Activated T-helper 17 cell treated with anti-CD3 and anti-CD28 coated beads, Interleukin-2, amount 50 U/mL, for 72 hours (primary cell): ENCODE measurements around the gene ANO6. TPM values are rescaled to one million over a fixed set of nuclear protein-coding genes. Genes with fewer than 3 reads are reported as not detected.

ENCODE experiments used
- ATAC-seq: fragments of 150-1000 bp; cut with Tn5 transposase; replicated peaks from 2 replicates; pipeline ENCODE4 v1.10.0; 2021; ENCODE audit warnings: mild to moderate bottlenecking, moderate library complexity
- H3K27ac Mint-ChIP-seq: one replicate; pipeline ENCODE4 v1.8.0; 2022; ENCODE audit warnings: mixed read lengths
- H3K27me3 Mint-ChIP-seq: one replicate; pipeline ENCODE4 v1.8.0; 2022; ENCODE audit warnings: mixed read lengths
- H3K36me3 Mint-ChIP-seq: one replicate; pipeline ENCODE4 v1.8.0; 2022; ENCODE audit warnings: low read depth, mild to moderate bottlenecking, mixed read lengths
- H3K4me1 Mint-ChIP-seq: one replicate; pipeline ENCODE4 v1.8.0; 2022; ENCODE audit warnings: mixed read lengths
- H3K4me3 Mint-ChIP-seq: one replicate; pipeline ENCODE4 v1.8.0; 2022; ENCODE audit warnings: mild to moderate bottlenecking, mixed read lengths
- H3K9me3 Mint-ChIP-seq: one replicate; pipeline ENCODE4 v1.8.0; 2022; ENCODE audit warnings: mixed read lengths
- total RNA-seq, 2 donors: library from RNA; stranded (reverse); gene quantifications; one replicate each; pipeline ENCODE4 v1.2.3, GENCODE V29; 2022

Gene ANO6
- total RNA-seq, 2 donors from 2014 or later: 26.8 to 45.1 TPM

GRCh38 chr12:45268672-45269411 is 52.9 kb downstream of the ANO6 start:
- H3K4me1 Mint-ChIP-seq: peaks cover 18% of the 10 kb centered on the region
- peak; percentile 18 for ATAC-seq
- no peak overlapping the region for H3K27ac Mint-ChIP-seq
- H3K36me3 Mint-ChIP-seq: peaks cover 13% of the 10 kb centered on the region
- H3K4me3 Mint-ChIP-seq: no peak overlapping the region
- H3K9me3 Mint-ChIP-seq: no peaks in the 10 kb centered on the region
- no peaks in the 10 kb centered on the region for H3K27me3 Mint-ChIP-seq

DNA sequence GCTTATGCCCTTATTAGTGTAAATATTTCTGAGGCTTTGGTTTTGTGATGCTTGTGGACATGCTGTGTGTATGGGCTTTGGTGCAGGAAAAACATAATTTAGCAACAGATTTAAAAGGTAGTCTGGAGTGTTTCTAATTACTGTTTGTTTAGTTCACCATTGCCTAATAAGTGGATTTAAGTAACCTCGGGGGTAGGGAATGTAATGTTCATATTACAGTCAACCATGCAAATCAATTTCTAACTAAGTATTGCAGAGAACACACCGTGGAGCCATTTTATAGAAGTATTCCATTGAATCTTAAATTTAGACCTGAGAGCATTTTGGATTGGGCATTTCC is 53.5 kb downstream of the ANO6 start:
- ATAC-seq: no peak
- Mint-ChIP-seq H3K27me3 (no peaks in the 10 kb centered on the region), H3K4me3 (no peak overlapping the region), H3K9me3 (no peaks in the 10 kb centered on the region), H3K4me1 (peaks cover 14% of the 10 kb centered on the region), H3K27ac (no peak overlapping the region), H3K36me3 (peaks cover 13% of the 10 kb centered on the region)

- no peak for ATAC-seq
- Mint-ChIP-seq H3K4me3 (no peak overlapping the region), H3K36me3 (peaks cover 13% of the 10 kb centered on the region), H3K27ac (no peak overlapping the region), H3K27me3 (no peaks in the 10 kb centered on the region), H3K4me1 (peaks cover 5% of the 10 kb centered on the region), H3K9me3 (no peaks in the 10 kb centered on the region)
These were observed 55.1 kb downstream of the ANO6 start for GRCh38 chr12:45270951-45271350.

DNA sequence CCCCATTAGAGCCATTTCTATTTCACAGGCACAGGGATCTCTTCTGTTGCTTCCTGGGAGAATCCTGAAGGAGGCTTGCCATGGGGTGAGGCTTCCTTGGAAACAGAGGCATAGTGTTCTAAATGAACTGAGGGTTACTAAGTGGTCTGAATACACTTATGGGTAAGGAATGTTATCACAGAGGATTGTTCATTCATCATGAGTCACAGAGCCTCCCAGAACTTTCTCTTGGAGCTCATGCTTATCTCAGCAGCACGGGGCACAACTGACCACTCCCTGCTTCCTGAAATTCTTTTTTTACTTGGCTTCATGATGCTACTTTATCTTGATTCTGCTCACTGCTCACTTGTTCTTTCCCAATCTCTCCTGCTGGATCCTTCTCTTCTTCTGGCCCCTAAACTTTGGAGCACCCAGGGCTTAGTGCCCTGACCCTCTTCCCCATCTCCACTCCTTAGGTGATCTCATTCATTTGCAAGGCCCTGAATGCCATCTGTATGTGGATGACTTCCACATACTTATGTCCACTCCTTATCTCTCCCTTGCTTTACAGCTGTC is 57.9 kb downstream of the ANO6 start:
- Mint-ChIP-seq H3K27me3 (no peaks in the 10 kb centered on the region), H3K4me3 (no peak overlapping the region), H3K9me3 (no peaks in the 10 kb centered on the region), H3K27ac (no peak overlapping the region), H3K36me3 (peaks cover 19% of the 10 kb centered on the region), H3K4me1 (peaks cover 4% of the 10 kb centered on the region)
- no peak for ATAC-seq

DNA sequence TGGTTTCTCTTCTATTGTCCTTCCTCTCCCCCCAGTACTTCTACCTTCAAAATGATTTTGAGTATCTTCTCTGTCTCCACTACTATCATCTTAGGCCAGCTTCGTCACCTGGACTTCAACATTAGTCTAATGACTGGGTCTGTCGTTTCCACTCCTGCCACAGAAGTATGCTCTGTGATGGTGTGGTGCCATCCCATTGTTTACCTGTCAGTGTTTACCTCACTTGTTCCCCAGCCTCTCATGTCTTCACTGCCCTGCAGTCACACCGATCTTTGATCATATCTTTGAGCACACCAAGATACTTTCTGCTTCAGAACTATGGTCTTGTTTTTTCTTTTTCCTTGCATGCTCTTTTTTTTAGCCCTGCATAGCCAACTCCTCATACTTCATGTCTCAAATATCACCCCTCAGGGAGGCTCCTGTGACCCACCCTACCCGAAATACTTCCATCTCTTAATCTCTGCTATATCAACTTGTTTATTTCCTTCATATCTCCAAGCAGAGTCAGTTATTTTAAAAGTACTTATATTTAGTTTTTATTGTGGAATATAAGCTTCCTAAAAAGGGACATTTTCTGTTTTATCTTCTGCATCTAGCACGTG is 60.4 kb downstream of the ANO6 start:
- H3K27me3 Mint-ChIP-seq: no peaks in the 10 kb centered on the region
- no peak overlapping the region for H3K27ac Mint-ChIP-seq
- no peak for ATAC-seq
- no peak overlapping the region for H3K4me3 Mint-ChIP-seq
- peaks cover 4% of the 10 kb centered on the region for H3K4me1 Mint-ChIP-seq
- H3K9me3 Mint-ChIP-seq: no peaks in the 10 kb centered on the region
- peaks cover 38% of the 10 kb centered on the region for H3K36me3 Mint-ChIP-seq

DNA sequence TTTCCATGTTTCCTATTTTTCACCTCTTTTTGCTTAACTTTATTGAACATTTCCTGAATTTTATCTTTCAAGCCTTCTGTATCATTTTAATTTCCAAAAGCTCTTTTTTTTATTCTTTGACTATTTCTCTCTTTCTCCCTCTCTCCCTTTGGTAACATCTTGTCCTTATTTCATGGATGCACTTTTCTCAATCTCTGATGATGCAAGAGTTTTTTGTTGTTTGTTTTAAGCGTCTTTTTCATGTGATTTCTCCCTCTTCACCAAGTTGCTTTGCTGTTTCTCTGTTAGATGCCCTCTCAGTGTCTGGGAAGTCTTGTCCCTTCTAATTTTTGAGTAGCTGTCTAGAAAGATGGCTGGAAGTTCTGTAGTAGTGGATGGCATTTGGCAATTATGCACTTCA is 62.6 kb downstream of the ANO6 start:
- H3K4me1 Mint-ChIP-seq: peaks cover 4% of the 10 kb centered on the region
- no peaks in the 10 kb centered on the region for H3K27me3 Mint-ChIP-seq
- ATAC-seq: no peak
- H3K27ac Mint-ChIP-seq: no peak overlapping the region
- H3K9me3 Mint-ChIP-seq: no peaks in the 10 kb centered on the region
- peaks cover 35% of the 10 kb centered on the region for H3K36me3 Mint-ChIP-seq
- H3K4me3 Mint-ChIP-seq: no peak overlapping the region

GRCh38 chr12:45279931-45280830 is 64.3 kb downstream of the ANO6 start:
- Mint-ChIP-seq H3K36me3 (peaks cover 35% of the 10 kb centered on the region), H3K27ac (no peak overlapping the region), H3K4me3 (no peak overlapping the region), H3K4me1 (peaks cover 4% of the 10 kb centered on the region), H3K27me3 (no peaks in the 10 kb centered on the region), H3K9me3 (no peaks in the 10 kb centered on the region)
- ATAC-seq: no peak

- Mint-ChIP-seq H3K36me3 (peaks cover 35% of the 10 kb centered on the region), H3K9me3 (no peaks in the 10 kb centered on the region), H3K4me3 (no peak overlapping the region), H3K4me1 (peaks cover 11% of the 10 kb centered on the region), H3K27ac (no peak overlapping the region), H3K27me3 (no peaks in the 10 kb centered on the region)
- no peak for ATAC-seq
These were observed 66.1 kb downstream of the ANO6 start for GRCh38 chr12:45281994-45282393.

DNA sequence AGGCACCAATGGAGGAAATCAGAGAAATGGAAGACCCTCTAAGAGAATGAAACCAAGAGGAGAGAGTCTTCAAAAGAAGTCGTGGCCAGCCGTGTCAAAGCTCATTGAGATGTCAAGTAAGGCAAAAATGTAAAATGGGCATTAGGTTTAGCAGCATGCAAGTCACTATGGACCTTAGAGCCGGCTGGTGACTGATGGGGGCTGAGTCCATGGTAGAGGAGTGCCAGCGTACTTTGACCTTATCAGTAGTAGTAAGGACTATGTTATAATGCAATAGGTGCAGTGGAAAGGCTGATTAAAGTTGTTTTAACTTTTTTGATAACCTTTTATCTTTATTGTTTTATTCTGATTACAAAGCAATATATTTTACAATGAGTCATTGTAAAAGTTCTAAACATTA is 66.5 kb downstream of the ANO6 start:
- no peaks in the 10 kb centered on the region for H3K27me3 Mint-ChIP-seq
- no peak for ATAC-seq
- H3K4me1 Mint-ChIP-seq: peaks cover 11% of the 10 kb centered on the region
- H3K27ac Mint-ChIP-seq: no peak overlapping the region
- peaks cover 35% of the 10 kb centered on the region for H3K36me3 Mint-ChIP-seq
- no peak overlapping the region for H3K4me3 Mint-ChIP-seq
- no peaks in the 10 kb centered on the region for H3K9me3 Mint-ChIP-seq

GRCh38 chr12:45284096-45284901 is 68.4 kb downstream of the ANO6 start:
- no peak for ATAC-seq
- Mint-ChIP-seq H3K4me1 (peaks cover 6% of the 10 kb centered on the region), H3K9me3 (no peaks in the 10 kb centered on the region), H3K27ac (no peak overlapping the region), H3K27me3 (no peaks in the 10 kb centered on the region), H3K4me3 (no peak overlapping the region), H3K36me3 (peaks cover 29% of the 10 kb centered on the region)

GRCh38 chr12:45285717-45286116 is 69.8 kb downstream of the ANO6 start:
- Mint-ChIP-seq H3K9me3 (no peaks in the 10 kb centered on the region), H3K27me3 (no peaks in the 10 kb centered on the region), H3K4me1 (peaks cover 6% of the 10 kb centered on the region), H3K36me3 (peaks cover 17% of the 10 kb centered on the region), H3K27ac (no peak overlapping the region), H3K4me3 (no peak overlapping the region)
- ATAC-seq: no peak

DNA sequence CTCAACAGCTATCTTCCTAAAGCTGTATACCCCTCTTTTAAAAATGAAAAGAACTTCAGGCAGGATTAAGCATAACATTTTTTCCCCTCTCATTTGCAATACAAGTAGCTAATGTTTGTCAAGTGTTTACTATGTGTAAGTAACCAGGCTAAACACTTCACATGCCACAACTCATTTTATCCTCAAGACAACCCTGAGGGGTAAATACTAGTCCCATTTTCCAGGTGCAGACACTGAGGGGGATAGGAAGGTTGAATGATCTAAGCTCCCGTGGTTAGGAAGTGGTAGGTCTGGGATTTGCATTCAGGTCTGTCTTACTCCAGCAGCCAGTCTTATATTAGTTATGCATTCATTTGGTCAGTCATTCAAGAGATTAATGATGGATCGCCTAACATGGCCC is 70.7 kb downstream of the ANO6 start:
- peaks cover 17% of the 10 kb centered on the region for H3K36me3 Mint-ChIP-seq
- no peak for ATAC-seq
- peaks cover 6% of the 10 kb centered on the region for H3K4me1 Mint-ChIP-seq
- no peak overlapping the region for H3K27ac Mint-ChIP-seq
- no peaks in the 10 kb centered on the region for H3K9me3 Mint-ChIP-seq
- no peaks in the 10 kb centered on the region for H3K27me3 Mint-ChIP-seq
- H3K4me3 Mint-ChIP-seq: no peak overlapping the region

- Mint-ChIP-seq H3K36me3 (peaks cover 9% of the 10 kb centered on the region), H3K4me1 (peaks cover 11% of the 10 kb centered on the region), H3K27me3 (no peaks in the 10 kb centered on the region), H3K9me3 (no peaks in the 10 kb centered on the region), H3K27ac (no peak overlapping the region), H3K4me3 (no peak overlapping the region)
- no peak for ATAC-seq
These were observed 73.6 kb downstream of the ANO6 start for GRCh38 chr12:45289245-45290215.
